Heart right ventricle (tissue), 16 donors: ENCODE measurements around the gene SDCBP2. TPM values are rescaled to one million over a fixed set of nuclear protein-coding genes. Genes with fewer than 3 reads are reported as not detected.

Experiments
- ATAC-seq, 8 donors: fragments of 200-7000 bp; cut with Tn5 transposase; one replicate each; pipeline ENCODE4 v1.9.1; 2020; ENCODE audit warnings: mild to moderate bottlenecking in 8 of 8, moderate library complexity in 8 of 8, moderate number of reproducible peaks in 1 of 8
- DNase-seq, 2 donors: peaks; one replicate each; pipeline ENCODE4 v3.0.0-alpha.2; 2020
- H3K27ac ChIP-seq, 10 donors: fragments of 200-600 bp; sonication (generic) in 2 of 10; one replicate each; pipeline versions ENCODE4 v1.5.0 to v1.8.0; 2020 to 2022; ENCODE audit warnings: mild to moderate bottlenecking in 3 of 10
- H3K27me3 ChIP-seq, 7 donors: fragments of 200-600 bp; one replicate each; pipeline ENCODE4 v1.8.0; 2021 to 2022; ENCODE audit warnings: mild to moderate bottlenecking in 2 of 7
- H3K36me3 ChIP-seq, 9 donors: fragments of 200-600 bp; sonication (generic) in 1 of 9; one replicate each; pipeline versions ENCODE4 v1.5.0 to v1.8.0; 2020 to 2022; ENCODE audit warnings: mild to moderate bottlenecking in 2 of 9
- H3K4me1 ChIP-seq, 9 donors: fragments of 200-600 bp; sonication (generic) in 1 of 9; one replicate each; pipeline versions ENCODE4 v1.5.0 to v1.8.0; 2020 to 2022; ENCODE audit warnings: mild to moderate bottlenecking in 4 of 9
- H3K4me3 ChIP-seq, 10 donors: fragments of 200-600 bp; sonication (generic) in 2 of 10; one replicate each; pipeline versions ENCODE4 v1.5.0 to v1.8.0; 2020 to 2022; ENCODE audit warnings: mild to moderate bottlenecking in 7 of 10, moderate library complexity in 2 of 10
- H3K9me3 ChIP-seq, 11 donors: fragments of 200-600 bp in 10 of 11; sonication (generic) in 2 of 11; one replicate each; pipeline versions ENCODE4 v1.5.0 to v1.8.0; 2013 to 2022; ENCODE audit warnings: mild to moderate bottlenecking in 2 of 11, control low read depth in 1 of 11, moderate library complexity in 1 of 11
- WGBS, 2 donors: extraction: QIAGEN DNeasy Blood & Tissue Kit; methylation state at CpG; one replicate each; pipeline ENCODE4 v1.1.7; 2013; ENCODE audit warnings: inconsistent platforms in 1 of 2; 5-methylcytosine and 5-hydroxymethylcytosine counted together
- intact Hi-C, 10 donors: fragments of 100-400 bp; cut with DNase I; formaldehyde crosslinking; loops; one replicate each; pipeline versions ENCODE4 v1.11.1 to v1.14.2; 2022
- polyA plus RNA-seq, 2 donors: library from polyadenylated mRNA; stranded (reverse); fragments of 200-250 nt; gene quantifications; one replicate each; pipeline ENCODE4 v1.2.3, GENCODE V29; 2013
- total RNA-seq, 10 donors: library from RNA; stranded (reverse); fragmentation: NEBNext Ultra II Directional in 3 of 10; extraction: Animal tissue kit (Norgen Biotek cat#: 25700) in 3 of 10; gene quantifications; one replicate each; pipeline versions ENCODE4 v1.2.1 to v1.2.4, GENCODE V29; 2021 to 2023
- TF ChIP-seq, protein P1 (sequence below), 9 donors: fragments of 200-600 bp; sonication (generic) in 2 of 9; IDR thresholded peaks; one replicate each; pipeline versions ENCODE4 v1.5.0 to v1.8.0; 2021 to 2022; ENCODE audit warnings: antibody characterized with exemption in 9 of 9, mild to moderate bottlenecking in 5 of 9, moderate library complexity in 1 of 9
- donor health status: Arrhythmogenic right ventricular cardiomyopathy.
- donor health status: ischemic (EF 13 %, LVEDD 7.1; RV severe dilation, severe dysfunction).
- donor health status: healthy with polysubstance abuse.
- donor health status: DM: no; HTN: yes; CAD: no.
- donor health status: DM: no; HTN: no; CAD: no.
- donor health status: ischemic (EF 25% LVEDD 6.9; RV normal size, moderate dysfunction).
- donor health status: ischemic (EF 25% LVEDD 5.7; RV mildly dilated, moderate dysfunction).
- donor health status: healthy.
- donor health status: DM: yes; HTN: yes; CAD: no.
- donor health status: Ischemic cardiomyopathy.
- donor health status: ischemic (EF 35%, LVEDD 5.7; RV mildly dilated, moderate dysfunction).
- donor health status: nonischemic (EF 11% LVEDD 7.7; RV severe dilation, severe dysfunction).
- donor health status: DM: yes; HTN: yes; CAD: no.
- donor health status: PGD.
- donor health status: ischemic (EF 29% LVEDD 5.4; RV normal size, mild dysfunction).
- donor health status: nonischemic (EF 23%, LVEDD 6.1; RV moderate dilation, normal function).

SDCBP2 gene
- total and polyA plus RNA-seq, 12 donors: 0.62 to 4.3 (median 2.0) TPM

DNA sequence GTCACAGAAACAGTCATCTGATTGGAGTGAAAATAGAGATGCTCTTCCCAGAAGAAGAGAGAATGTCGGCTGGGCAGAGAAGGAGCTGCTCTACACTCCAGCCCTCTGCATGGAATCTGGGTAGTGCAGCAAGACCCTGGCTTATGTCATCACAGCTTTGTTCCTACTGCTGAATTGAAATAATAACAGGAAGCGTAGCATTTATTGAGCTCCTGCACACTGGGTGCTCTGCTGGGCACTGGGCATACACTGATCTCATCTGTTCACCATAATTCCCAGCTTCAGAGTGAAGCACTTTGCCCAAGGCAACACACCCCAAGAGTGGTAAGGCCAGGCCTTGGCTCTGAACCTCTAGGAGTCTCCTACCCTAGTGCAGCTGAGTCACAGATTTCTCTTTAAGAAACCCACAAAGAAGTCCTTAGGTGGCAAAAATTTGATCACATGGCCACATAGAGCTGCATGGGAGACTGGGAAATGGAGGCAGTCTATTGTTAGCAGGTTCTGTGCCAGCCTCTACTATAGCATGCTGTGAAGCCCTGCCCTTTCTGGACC, 3.9 kb upstream of the SDCBP2 start:
- intact Hi-C loops: no loop called here
- DNase-seq: no peak
- H3K4me3 ChIP-seq: no peak overlapping the region
- ATAC-seq: peak in 1 of 8 donors; percentile 3
- H3K4me1 ChIP-seq: peaks cover 19 to 81% (median 66%) of the 10 kb centered on the region in 9 donors
- WGBS, 2 donors: 83 to 86% methylated on average over 2 of the region's 2 CpGs
- no peaks in the 10 kb centered on the region for H3K27me3 ChIP-seq
- TF ChIP-seq, protein P1, sequence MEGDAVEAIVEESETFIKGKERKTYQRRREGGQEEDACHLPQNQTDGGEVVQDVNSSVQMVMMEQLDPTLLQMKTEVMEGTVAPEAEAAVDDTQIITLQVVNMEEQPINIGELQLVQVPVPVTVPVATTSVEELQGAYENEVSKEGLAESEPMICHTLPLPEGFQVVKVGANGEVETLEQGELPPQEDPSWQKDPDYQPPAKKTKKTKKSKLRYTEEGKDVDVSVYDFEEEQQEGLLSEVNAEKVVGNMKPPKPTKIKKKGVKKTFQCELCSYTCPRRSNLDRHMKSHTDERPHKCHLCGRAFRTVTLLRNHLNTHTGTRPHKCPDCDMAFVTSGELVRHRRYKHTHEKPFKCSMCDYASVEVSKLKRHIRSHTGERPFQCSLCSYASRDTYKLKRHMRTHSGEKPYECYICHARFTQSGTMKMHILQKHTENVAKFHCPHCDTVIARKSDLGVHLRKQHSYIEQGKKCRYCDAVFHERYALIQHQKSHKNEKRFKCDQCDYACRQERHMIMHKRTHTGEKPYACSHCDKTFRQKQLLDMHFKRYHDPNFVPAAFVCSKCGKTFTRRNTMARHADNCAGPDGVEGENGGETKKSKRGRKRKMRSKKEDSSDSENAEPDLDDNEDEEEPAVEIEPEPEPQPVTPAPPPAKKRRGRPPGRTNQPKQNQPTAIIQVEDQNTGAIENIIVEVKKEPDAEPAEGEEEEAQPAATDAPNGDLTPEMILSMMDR (IDR thresholded peaks at IDR 0.05): no peak
- H3K27ac ChIP-seq: peak overlapping the region in 7 of 10 donors; percentile 2 to 98 (median 47)
- H3K9me3 ChIP-seq: no peaks in the 10 kb centered on the region
- peaks cover 0 to 18% (median 0%) of the 10 kb centered on the region in 9 donors for H3K36me3 ChIP-seq

DNA sequence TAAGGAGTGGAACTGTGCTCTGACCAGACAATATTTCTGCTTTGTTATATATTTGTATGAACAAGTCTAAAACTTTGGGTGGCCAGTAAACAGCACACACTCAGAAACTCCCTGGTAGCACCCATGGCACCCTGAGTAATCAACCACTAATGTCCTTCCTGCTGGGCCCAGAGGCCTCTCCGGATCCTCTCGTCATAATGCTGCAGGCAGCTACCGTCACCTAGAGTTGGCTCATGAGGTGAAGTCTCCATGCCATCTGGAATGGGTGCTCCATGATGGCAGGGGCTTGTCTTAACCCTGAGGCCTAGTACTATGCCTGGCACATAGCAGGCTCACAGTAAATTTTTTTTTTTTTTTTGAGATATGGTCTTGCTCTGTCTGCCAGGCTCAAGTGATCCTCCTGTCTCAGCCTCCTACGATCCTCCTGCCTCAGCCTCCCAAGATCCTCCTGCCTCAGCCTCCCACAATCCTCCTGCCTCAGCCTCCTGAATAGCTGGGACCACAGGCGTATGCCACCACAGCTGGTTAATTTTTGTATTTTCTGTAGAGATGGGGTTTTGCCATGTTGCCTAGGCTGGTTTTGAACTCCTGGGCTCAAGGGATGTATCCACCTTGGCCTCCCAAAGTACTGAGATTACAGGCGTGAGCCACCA, 3.0 kb upstream of the SDCBP2 start:
- ATAC-seq (no peak), DNase-seq (no peak)
- Histone ChIP-seq H3K27ac (peak overlapping the region in 8 of 10 donors; percentile 2 to 99 (median 50)), H3K4me1 (peaks cover 13 to 81% (median 66%) of the 10 kb centered on the region in 9 donors), H3K36me3 (peaks cover 0 to 18% (median 0%) of the 10 kb centered on the region in 9 donors), H3K27me3 (no peaks in the 10 kb centered on the region), H3K4me3 (no peak overlapping the region), H3K9me3 (no peaks in the 10 kb centered on the region)
- WGBS, 2 donors: 97 to 99% methylated on average over 6 of the region's 6 CpGs
- TF ChIP-seq, protein P1 (IDR thresholded peaks at IDR 0.05): no peak
- intact Hi-C loops: no loop called here

DNA sequence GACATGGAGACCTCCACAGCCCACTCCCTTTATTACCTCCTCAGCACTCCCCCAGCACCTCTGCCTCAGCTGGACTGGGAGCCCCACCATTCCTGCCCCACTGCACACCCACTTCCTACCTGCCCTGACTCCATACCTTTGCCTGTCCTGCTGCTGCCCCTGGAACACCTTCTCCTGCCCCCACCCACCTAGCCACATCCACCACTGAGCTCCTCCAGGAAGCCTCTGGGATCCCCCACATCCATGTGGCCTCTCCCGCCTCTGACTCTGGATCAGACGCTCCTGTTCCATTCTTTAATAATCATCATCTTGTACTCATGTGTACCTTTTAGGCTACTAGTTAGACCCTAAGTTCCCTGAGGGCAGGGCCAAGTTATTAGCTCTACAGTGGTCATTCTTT, 2.2 kb upstream of the SDCBP2 start:
- Histone ChIP-seq H3K36me3 (peaks cover 0 to 18% (median 0%) of the 10 kb centered on the region in 9 donors), H3K4me1 (peaks cover 19 to 81% (median 66%) of the 10 kb centered on the region in 9 donors), H3K9me3 (no peaks in the 10 kb centered on the region), H3K4me3 (no peak overlapping the region), H3K27ac (peak overlapping the region in 9 of 10 donors; percentile 89 to 100 (median 99)), H3K27me3 (no peaks in the 10 kb centered on the region)
- no peak for ATAC-seq
- WGBS, 2 donors: 92 to 94% methylated on average over 2 of the region's 2 CpGs
- intact Hi-C loops: no loop called here
- no peak for DNase-seq
- TF ChIP-seq, protein P1 (IDR thresholded peaks at IDR 0.05): no peak

DNA sequence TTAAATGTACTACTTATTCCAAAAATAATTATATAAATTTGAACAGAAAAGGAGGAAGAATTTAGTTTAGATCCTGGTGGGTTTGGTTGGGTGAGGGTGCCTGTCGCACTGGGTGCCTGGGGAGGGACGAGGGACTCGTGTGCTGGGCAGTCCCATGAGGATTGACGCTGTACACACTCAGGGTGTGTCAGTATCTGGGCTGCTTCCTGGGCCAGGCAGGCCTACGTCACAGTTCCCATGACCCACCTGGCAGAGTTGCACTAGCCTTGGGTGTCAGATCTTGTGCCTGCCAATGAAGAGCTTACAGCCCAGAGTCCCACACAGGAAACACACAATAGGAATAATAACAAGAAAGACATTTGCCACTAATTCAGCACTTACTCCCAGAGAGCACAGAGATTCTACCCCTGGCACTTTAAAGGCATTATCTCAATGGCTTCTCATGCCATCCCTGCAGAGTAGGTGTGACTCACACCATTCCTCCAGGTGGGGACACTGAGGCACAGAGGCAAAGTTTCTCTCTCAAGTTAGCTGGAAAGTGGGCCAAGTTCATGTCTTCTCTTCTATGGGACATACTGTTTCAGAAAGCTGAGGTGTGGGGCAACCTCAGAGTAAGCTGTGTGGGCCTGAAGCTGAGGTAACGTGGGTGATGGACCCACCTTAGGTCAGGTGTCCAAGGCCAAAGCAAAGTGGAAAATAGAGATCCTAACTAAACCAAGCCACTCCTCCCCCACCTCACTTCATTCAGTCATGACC, 1.3 kb upstream of the SDCBP2 start:
- intact Hi-C loops: no loop called here
- H3K36me3 ChIP-seq: peaks cover 0 to 18% (median 0%) of the 10 kb centered on the region in 9 donors
- H3K27ac ChIP-seq: peak overlapping the region in 9 of 10 donors; percentile 89 to 100 (median 99)
- TF ChIP-seq, protein P1 (IDR thresholded peaks at IDR 0.05): no peak
- ATAC-seq (peak; percentile 17 to 79 (median 64)), DNase-seq (peak; percentile 63 to 70)
- peaks cover 19 to 77% (median 66%) of the 10 kb centered on the region in 9 donors for H3K4me1 ChIP-seq
- 34 to 36% methylated on average over 6 of the region's 6 CpGs for WGBS, 2 donors
- H3K27me3 ChIP-seq: no peaks in the 10 kb centered on the region
- no peak overlapping the region for H3K4me3 ChIP-seq
- no peaks in the 10 kb centered on the region for H3K9me3 ChIP-seq
